Stomach (tissue), 9 donors: ENCODE results near the gene CACNA1I. TPM values are rescaled to one million over a fixed set of nuclear protein-coding genes. Genes with fewer than 3 reads are reported as not detected.

Experiments used
- DNase-seq, 2 donors: peaks; one replicate each; pipeline versions ENCODE4 v3.0.0 to v3.0.0-alpha.2; 2013 to 2019
- H3K27ac ChIP-seq, 5 donors: fragments of 200-600 bp in 4 of 5; sonication (generic) in 4 of 5; one replicate each; pipeline ENCODE4 v1.5.1; 2013 to 2019; ENCODE audit warnings: mild to moderate bottlenecking in 1 of 5, moderate library complexity in 1 of 5
- H3K27me3 ChIP-seq, 3 donors: fragments of 200-600 bp; sonication (generic); one replicate each; pipeline ENCODE4 v1.5.1; 2017 to 2019; ENCODE audit warnings: mixed run types in 1 of 3
- H3K36me3 ChIP-seq, 4 donors: fragments of 200-600 bp; sonication (generic); 1 replicate in 3 of 4; 2 replicates in 1 of 4; pipeline ENCODE4 v1.5.1; 2016 to 2019
- H3K4me1 ChIP-seq, 4 donors: fragments of 200-600 bp; sonication (generic); one replicate each; pipeline ENCODE4 v1.5.1; 2016 to 2019
- H3K4me3 ChIP-seq, 4 donors: fragments of 200-600 bp; sonication (generic) in 3 of 4; one replicate each; pipeline ENCODE4 v1.5.1; 2016 to 2019; ENCODE audit warnings: mild to moderate bottlenecking in 1 of 4
- H3K9me3 ChIP-seq, 4 donors: fragments of 200-600 bp; sonication (generic); one replicate each; pipeline ENCODE4 v1.5.1; 2016 to 2019
- CTCF ChIP-seq, 7 experiments: fragments of 450-650 bp in 4 of 7; fragments of 200-600 bp in 3 of 7; sonication (generic) in 3 of 7; IDR thresholded peaks; one replicate each; pipeline ENCODE4 v1.5.1; 2016 to 2019; ENCODE audit warnings: antibody characterized with exemption in 7 of 7, control low read depth in 2 of 7, mild to moderate bottlenecking in 1 of 7
- EP300 ChIP-seq: sonication (generic); formaldehyde crosslinking; IDR thresholded peaks from one replicate; pipeline ENCODE4 v1.6.1; 2017; ENCODE audit warnings: antibody characterized with exemption
- POLR2A ChIP-seq, 4 donors: fragments of 450-650 bp; IDR thresholded peaks; one replicate each; pipeline ENCODE4 v1.6.1; 2016; ENCODE audit warnings: antibody characterized with exemption in 4 of 4, control low read depth in 2 of 4, mild to moderate bottlenecking in 1 of 4, moderate library complexity in 1 of 4
- POLR2AphosphoS5 ChIP-seq, 3 donors: sonication (generic); formaldehyde crosslinking; IDR thresholded peaks; one replicate each; pipeline ENCODE4 v1.6.1; 2016; ENCODE audit warnings: antibody characterized with exemption in 3 of 3
- WGBS, 5 donors: extraction: QIAGEN DNeasy Blood & Tissue Kit in 3 of 5; methylation state at CpG; one replicate each; pipeline versions ENCODE4 v1.1.5 to v1.1.7; 2013 to 2018; 5-methylcytosine and 5-hydroxymethylcytosine counted together
- intact Hi-C: fragments of 100-400 bp; cut with DNase I; formaldehyde crosslinking; loops from one replicate; pipeline ENCODE4 v1.15.1; 2023; ENCODE audit warnings: low total_unique reads
- polyA plus RNA-seq, 3 donors: library from polyadenylated mRNA; stranded (reverse); fragments of 200-250 nt; gene quantifications; one replicate each; pipeline ENCODE4 v1.2.3, GENCODE V29; 2013
- total RNA-seq, 5 donors: library from RNA; depleted of rRNA; stranded (reverse); fragments of >200 nt; gene quantifications; one replicate each; pipeline versions ENCODE4 v1.1.0 to v1.2.3, GENCODE V29; 2014 to 2016
- donor health status: healthy with polysubstance abuse.
- donor health status: Bipolar disorder and iron deficiency.
- donor health status: healthy.

CACNA1I gene
- total and polyA plus RNA-seq, 8 donors: 0.06 to 4.0 (median 0.22) TPM; not detected in 2

GRCh38 chr22:39707816-39708215, 137.3 kb downstream of the CACNA1I start:
- no peaks in the 10 kb centered on the region for H3K9me3 ChIP-seq
- H3K36me3 ChIP-seq: no peaks in the 10 kb centered on the region
- no peak overlapping the region for H3K27ac ChIP-seq
- TF ChIP-seq POLR2AphosphoS5 (IDR thresholded peaks at IDR 0.05) (no peak), EP300 (no peak), CTCF (IDR thresholded peaks at IDR 0.05) (no peak), POLR2A (IDR thresholded peaks at IDR 0.05) (no peak)
- DNase-seq: peak in 1 of 2 donors; percentile 23
- H3K27me3 ChIP-seq: peaks cover 0 to 54% (median 3%) of the 10 kb centered on the region in 3 donors
- H3K4me3 ChIP-seq: no peak overlapping the region
- peaks cover 0 to 10% (median 9%) of the 10 kb centered on the region in 4 donors for H3K4me1 ChIP-seq
- 73 to 82% (median 77%) methylated on average over 5 of the region's 5 CpGs for WGBS, 5 donors
- intact Hi-C loops: no loop called here

GRCh38 chr22:39710380-39711150, 140.0 kb downstream of the CACNA1I start:
- WGBS, 5 donors: 60 to 73% (median 71%) methylated on average over 15 of the region's 15 CpGs
- DNase-seq: peak in 1 of 2 donors; percentile 44
- intact Hi-C loops: no loop called here

GRCh38 chr22:39712081-39712480, 141.5 kb downstream of the CACNA1I start:
- H3K9me3 ChIP-seq: no peaks in the 10 kb centered on the region
- no peaks in the 10 kb centered on the region for H3K4me1 ChIP-seq
- WGBS, 5 donors: 62 to 100% (median 93%) methylated on average over 1 of the region's 1 CpG
- peaks cover 0 to 60% (median 3%) of the 10 kb centered on the region in 3 donors for H3K27me3 ChIP-seq
- intact Hi-C loops: no loop called here
- no peak overlapping the region for H3K4me3 ChIP-seq
- no peaks in the 10 kb centered on the region for H3K36me3 ChIP-seq
- TF ChIP-seq POLR2AphosphoS5 (IDR thresholded peaks at IDR 0.05) (no peak), EP300 (no peak), CTCF (IDR thresholded peaks at IDR 0.05) (no peak), POLR2A (IDR thresholded peaks at IDR 0.05) (no peak)
- DNase-seq: no peak
- H3K27ac ChIP-seq: no peak overlapping the region

More at GRCh38 chr22:39710380-39711150, 140.0 kb downstream of the CACNA1I start:
- Histone ChIP-seq H3K36me3 (no peaks in the 10 kb centered on the region), H3K27ac (no peak overlapping the region), H3K4me3 (no peak overlapping the region), H3K27me3 (peaks cover 0 to 66% (median 3%) of the 10 kb centered on the region in 3 donors), H3K9me3 (no peaks in the 10 kb centered on the region), H3K4me1 (no peaks in the 10 kb centered on the region)
- TF ChIP-seq EP300: no peak
- TF ChIP-seq POLR2A (IDR thresholded peaks at IDR 0.05): no peak
- TF ChIP-seq CTCF (IDR thresholded peaks at IDR 0.05): no peak
- TF ChIP-seq POLR2AphosphoS5 (IDR thresholded peaks at IDR 0.05): no peak

GRCh38 chr22:39712751-39713525, 142.4 kb downstream of the CACNA1I start:
- Histone ChIP-seq H3K4me1 (no peaks in the 10 kb centered on the region), H3K36me3 (no peaks in the 10 kb centered on the region), H3K27me3 (peaks cover 0 to 60% (median 3%) of the 10 kb centered on the region in 3 donors), H3K9me3 (no peaks in the 10 kb centered on the region), H3K4me3 (no peak overlapping the region), H3K27ac (no peak overlapping the region)
- no peak for TF ChIP-seq POLR2A (IDR thresholded peaks at IDR 0.05)
- TF ChIP-seq POLR2AphosphoS5 (IDR thresholded peaks at IDR 0.05): no peak
- TF ChIP-seq CTCF (IDR thresholded peaks at IDR 0.05): no peak
- TF ChIP-seq EP300: no peak
- DNase-seq: no peak
- intact Hi-C loops: no loop called here
- 50 to 67% (median 56%) methylated on average over 17 to 18 of the region's 18 CpGs for WGBS, 5 donors
